ENCODE results near the gene KPRP.

Gene KPRP, protein sequence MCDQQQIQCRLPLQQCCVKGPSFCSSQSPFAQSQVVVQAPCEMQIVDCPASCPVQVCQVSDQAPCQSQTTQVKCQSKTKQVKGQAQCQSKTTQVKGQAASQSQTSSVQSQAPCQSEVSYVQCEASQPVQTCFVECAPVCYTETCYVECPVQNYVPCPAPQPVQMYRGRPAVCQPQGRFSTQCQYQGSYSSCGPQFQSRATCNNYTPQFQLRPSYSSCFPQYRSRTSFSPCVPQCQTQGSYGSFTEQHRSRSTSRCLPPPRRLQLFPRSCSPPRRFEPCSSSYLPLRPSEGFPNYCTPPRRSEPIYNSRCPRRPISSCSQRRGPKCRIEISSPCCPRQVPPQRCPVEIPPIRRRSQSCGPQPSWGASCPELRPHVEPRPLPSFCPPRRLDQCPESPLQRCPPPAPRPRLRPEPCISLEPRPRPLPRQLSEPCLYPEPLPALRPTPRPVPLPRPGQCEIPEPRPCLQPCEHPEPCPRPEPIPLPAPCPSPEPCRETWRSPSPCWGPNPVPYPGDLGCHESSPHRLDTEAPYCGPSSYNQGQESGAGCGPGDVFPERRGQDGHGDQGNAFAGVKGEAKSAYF

DNA sequence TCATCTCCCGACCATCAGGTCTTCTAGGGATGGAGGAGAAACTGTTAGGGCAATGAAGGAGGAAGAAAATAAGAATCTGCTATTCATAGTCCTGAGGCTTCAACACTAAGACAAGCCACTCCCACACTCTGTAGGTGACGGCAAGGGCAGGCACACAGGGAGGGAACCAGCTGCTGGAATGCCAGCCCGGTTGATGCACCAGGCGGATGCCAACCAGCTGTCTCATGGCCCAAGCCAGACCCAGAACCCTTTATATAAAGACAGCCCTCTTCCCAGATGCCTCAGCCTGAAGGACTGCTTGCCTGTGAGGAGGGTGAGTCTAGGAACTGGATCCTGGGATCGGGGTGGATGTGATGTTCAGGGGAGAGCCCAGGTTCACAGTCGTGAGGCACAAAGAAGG lies at the start of gene KPRP:
KPRP (plus strand) TSS at position 279 of the 400 bp plus-strand sequence. CDS start 1,564 bp downstream, outside the sequence.
- DNase-seq = no peak

DNA sequence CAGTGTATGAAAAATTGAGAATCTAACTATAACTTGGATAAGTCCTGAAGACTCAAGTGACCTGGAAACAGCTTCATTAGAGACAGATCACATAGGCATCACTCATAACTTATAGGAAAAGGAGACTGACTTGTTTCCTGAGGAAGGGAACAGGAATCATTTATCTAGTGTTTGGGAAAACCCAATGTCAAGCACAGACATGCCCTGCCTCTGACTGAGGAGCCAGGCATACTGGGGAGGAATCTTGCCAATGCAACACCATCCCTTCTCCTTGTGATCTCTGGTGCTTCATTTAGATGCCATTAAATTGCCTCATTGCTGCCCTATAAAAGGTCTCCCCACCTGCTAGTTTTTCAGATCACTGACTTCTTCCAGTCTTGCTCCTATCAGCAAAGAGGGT lies 39.6 kb upstream of the KPRP start:
- no peak for DNase-seq

DNA sequence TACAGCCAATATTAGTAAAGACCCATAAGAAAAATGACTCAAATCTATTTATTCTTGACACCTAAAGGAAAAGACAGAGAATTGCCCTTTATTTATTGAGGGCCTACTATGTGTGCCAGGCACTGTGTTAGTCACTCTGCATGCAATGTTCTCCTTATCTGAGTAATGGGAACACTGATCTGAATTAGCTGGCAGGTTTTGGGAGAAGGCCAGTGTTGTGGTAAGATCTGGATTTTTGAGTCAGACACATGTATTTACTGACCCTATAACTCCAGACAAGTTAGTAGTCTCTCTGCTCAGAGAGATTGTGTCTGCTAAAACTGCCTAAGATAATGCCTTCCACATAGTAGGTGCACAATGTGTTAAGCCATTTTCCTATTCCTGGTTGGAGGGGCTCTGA lies 32.6 kb upstream of the KPRP start:
- no peak for DNase-seq

DNA sequence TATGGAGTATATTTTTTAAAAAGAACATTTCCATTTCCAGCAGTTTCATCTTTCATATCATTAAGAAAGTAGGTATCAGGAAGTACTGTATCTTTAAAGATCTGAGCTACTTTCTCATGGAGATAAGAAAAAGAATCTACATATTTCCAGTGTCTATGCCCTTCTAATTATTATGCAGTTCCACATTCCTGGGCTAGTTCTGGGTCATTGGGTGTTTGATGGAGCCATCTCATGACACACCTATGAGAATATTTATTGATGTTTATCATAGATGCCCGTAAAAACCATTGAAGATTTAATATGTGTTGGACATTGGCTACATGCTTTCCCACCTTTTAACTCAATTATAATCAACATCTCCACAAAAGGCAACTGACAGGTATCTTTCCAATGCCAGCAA lies 28.8 kb upstream of the KPRP start:
- DNase-seq = no peak

DNA sequence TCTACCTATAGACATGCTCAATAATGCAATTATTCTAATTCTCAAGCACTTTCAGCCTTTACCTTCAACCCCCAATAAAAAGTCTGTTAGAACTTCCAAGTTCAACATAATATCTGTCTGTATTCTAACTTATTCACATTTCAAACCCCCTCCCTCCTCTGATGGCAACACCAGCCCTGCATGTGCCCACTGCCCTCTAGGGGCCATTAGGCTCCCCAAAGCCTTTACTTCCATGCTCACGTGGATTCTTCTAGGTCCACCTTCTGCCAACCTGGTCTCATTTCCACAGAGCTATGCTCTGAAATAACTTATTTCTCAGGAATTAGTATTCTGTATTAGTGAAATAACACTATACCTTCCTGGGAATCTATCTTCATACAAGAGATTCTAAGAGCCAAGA lies 22.2 kb upstream of the KPRP start:
- no peak for DNase-seq

DNA sequence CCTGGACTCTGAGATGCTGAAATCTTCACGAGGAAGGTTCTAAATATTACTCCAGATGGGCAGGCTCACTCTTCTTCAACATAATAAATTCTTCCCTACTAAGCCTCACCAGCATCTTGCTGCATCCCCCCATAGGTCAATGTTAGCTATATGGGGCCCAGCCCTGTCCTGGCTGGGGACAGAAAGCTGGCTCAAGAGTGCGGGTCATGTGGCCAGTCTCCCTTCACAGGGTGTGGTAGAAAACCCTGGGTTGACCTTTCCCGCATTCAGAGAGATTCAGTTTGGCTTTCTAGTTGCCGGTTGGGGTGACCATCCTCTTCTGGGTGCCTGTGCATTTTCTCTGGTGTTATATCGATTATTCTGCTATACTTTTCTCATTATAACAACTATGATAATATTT lies 19.8 kb upstream of the KPRP start:
- no peak for DNase-seq

DNA sequence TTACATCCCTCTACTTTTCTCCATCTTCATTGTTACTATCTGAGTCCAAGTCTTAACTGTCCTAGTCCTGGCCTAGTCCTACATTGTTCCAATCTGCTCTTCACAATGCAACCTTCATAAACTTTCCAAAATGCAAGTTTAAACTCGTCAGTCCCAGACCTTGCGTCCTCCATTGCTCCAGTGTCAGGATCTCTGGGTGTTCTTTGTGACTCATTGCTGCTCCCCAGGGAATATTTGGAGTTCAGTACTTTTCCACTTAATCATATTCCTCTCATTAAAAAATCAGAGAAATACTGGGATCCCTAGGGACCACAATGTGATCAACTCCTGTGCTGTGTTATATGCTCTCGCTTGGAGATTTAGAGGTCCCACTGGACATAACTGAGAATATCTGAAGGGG lies 18.0 kb upstream of the KPRP start:
- DNase-seq = no peak

DNA sequence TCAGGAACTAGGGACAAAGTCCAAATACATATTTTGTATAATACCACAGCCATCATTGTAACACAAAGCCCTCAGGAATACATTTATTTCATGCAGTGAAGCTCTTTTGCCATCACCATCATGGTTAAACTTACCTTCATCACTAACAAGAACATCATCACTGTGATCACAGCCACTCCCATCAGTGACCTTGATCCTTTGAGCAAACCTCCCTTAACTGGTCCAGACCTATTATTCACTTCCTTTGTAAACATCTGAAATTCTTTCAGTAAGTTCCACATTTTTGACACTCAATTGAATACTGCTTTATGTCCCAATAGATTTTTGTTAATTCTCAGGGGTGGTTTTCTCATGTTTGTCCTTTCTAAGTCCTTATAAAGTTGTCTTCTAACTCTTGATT lies 16.2 kb upstream of the KPRP start:
- no peak for DNase-seq

DNA sequence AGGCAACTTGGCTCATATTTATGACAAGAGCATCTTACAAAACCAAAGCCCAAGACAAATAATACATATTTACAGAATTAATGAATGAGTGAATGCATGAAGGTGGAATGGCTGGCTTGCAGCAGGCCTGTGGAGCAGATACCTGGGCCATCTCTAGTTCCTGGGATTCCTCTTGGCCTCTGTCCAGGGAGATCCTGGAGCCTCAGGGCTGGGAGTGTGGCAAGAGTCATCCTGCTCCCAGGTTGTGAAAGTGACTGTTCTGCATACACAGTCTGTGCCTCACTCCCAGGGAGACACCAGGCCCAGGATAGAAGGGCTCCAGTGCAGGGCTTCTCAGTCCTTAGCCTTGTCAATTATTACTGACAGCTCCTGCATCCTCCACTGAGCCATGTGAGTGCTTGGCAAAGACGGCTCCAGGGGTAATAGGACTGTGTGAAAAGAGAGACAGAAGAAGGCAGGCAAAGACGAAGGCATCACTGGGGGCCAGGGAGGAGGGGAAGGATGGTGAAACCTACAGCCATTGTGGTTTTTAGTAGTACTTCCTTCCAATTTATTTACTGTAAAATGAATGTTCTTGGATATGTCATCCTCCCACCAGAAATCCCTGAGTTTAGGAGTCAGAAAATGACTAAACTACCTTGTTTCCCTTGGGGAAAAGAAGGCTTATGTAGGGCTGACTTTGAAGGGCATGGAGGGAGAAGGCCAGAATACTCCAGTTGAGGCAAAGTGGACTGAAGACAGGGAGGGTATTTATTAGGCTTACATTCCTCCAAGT lies 14.3 kb upstream of the KPRP start:
- no peak for DNase-seq

DNA sequence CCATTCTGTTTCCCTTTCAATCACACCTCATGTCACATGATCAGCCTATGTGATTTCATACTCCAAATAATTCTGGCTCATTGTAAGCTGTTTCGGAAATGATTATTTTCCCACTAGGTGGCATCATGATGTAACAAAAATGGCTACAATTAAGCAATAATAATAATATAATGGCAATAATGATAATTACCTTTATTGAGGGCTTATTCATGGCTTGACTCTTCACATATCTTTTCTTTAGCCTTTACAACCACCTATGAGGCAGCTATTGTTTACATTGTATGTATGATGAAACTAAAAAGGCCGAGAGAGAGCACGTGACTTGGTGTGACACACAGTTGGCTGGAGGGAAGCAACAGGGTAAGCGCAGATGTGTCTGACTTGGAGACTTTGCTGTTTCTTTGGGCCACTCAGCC lies 12.5 kb upstream of the KPRP start:
- no peak for DNase-seq

DNA sequence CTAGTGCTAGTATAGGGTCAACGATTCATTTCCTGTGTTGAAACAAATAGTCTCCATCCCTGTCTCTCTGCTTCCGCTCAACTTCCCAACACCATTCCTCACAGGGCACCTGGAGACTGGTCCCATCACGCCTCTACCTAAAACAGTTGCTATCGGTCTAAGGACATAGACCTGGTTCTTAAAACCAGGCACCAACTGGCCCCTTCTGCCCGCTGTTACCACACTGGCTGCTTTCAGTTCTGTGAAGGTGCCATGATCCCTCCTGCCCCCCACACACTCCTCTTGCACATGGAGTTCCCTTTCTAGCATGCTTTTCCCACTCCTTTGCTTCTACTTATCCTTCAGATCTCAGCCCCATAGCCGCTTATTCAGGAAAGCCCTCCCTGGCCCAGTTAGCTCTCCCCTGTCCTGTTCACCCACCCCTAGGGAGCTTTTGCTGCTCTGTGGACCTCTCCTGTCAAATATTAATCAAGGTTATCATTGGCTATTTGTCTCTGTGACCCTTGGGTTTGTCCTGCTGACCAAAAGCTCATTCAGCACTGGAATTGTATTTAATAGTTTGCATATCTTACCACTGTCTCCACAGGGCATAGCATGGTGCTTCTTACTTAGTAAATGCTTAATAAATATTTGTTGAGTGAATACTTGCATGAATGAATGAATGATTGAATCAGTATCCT lies 11.9 kb upstream of the KPRP start:
- DNase-seq = no peak

DNA sequence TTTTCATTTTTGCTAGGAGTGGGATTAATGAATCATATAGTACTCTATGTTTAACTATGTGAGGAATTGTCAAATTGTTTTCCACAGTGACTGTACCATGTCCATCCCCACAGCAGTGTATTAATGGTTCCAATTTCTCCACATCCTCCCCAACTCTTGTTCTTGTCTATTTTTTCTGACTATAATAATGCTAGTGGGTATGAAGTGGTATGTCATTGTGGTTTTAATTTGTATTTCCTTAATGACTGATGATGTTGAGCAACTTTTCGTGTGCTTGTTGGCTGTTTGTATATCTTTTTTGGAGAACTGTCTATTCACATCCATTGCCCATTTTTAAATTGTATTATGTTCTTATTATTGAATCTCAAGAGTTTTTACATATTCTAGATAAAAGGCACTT lies 10.0 kb upstream of the KPRP start:
- DNase-seq = no peak

DNA sequence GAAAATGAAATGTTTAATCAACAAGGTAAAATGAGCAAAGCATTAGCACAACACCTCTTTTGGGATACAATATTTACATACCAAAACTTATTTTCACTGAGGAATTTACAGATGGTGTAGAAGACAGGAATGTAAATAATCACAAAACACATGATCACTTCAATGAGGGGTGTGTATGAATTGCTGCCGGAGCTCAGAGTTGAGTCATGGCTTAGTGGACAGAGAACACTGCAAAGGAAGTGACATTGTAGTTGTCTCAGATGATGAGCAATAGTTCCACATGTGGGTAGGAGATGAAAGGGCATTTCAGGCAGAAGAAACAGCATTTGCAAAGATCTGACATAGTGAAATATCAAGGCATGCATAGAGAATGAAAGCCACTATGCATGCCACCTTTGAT lies 5.6 kb upstream of the KPRP start:
- DNase-seq = peak; percentile 28

DNA sequence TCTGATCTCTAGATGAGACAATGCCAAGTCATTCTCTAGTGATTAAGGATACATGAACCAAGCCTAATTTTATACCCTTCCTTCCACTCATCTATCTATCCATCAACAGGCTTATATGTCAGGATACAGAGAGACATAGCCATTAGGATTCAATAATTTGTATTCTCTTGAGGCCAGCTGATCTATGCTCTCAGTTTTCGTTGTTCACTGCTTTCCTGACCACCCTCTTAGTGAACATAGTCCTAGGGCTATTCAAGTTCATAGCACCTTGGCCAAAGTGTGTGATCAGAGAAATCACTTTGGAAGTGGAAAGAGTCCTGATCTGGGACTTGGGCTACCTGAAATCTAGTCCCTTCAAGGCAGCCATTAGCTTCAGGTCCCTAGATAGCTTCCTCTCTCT lies 4.2 kb upstream of the KPRP start:
- no peak for DNase-seq

DNA sequence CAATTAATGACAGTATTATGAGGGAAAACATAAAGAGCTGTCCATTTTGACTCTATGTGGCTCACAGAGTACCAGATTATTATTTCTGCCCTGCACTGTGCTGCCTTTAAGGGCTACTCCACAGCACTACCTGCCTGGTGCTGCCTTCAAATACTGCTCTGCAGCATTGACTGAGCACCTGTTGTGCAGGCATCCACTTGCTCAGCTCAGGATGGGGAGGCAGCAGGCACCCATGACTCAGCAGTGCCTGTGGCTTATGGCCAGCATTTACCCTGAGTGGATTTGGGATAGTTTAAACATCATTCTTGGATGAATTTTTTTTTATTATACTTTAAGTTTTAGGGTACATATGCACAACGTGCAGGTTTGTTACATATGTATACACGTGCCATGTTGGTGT lies 953 bp upstream of the KPRP start:
- no peak for DNase-seq

DNA sequence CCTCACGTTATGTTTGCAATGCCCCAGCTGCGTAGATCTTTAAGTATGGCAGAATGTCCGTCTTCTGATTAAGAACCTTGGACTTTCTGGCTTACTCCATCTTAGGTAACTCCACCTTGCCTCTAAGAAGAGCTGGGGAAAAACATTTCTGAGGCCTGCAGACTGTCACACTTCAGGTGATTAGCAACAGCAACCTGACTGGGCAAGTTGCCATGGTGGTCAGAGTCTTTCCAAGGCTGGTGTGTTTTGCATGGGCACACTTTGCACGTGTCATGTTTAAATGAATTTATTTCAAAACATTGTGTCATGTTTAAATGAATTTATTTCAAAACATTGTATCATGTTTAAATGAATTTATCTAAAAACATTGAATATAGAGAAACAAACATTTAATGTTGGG lies 811 bp downstream of the KPRP start:
- no peak for DNase-seq

DNA sequence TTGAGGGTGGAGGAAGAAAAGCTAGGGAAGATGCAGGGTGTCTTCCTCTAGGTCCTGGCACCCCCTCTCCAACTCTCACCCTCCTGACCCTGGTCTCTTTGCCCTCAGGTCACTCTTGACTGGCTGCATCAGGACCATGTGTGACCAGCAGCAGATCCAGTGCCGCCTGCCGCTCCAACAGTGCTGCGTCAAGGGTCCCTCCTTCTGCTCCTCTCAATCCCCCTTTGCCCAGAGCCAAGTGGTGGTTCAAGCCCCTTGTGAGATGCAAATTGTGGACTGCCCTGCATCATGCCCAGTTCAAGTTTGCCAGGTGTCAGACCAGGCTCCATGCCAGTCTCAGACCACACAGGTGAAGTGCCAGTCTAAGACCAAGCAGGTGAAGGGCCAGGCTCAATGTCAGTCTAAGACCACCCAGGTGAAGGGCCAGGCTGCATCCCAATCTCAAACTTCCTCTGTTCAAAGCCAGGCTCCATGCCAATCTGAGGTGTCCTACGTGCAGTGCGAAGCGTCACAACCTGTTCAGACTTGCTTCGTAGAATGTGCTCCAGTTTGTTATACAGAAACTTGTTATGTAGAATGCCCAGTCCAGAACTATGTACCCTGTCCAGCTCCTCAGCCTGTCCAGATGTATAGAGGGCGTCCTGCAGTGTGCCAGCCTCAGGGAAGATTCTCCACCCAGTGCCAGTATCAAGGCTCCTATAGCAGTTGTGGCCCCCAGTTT lies 1.8 kb downstream of the KPRP start:
- DNase-seq = no peak

DNA sequence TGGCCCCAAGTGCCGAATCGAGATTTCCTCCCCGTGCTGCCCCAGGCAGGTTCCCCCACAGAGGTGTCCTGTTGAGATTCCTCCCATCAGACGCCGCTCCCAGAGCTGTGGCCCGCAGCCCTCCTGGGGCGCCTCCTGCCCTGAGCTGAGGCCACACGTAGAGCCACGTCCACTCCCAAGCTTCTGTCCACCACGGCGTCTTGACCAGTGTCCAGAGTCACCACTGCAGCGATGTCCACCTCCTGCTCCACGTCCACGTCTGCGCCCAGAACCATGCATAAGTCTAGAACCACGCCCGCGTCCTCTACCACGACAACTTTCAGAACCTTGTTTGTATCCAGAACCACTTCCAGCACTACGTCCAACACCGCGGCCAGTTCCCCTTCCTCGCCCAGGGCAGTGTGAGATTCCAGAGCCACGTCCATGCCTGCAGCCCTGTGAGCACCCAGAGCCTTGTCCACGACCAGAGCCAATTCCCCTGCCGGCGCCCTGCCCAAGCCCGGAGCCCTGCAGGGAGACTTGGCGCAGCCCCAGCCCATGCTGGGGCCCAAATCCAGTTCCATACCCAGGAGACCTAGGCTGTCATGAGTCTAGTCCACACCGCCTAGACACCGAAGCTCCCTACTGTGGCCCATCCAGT lies 2.8 kb downstream of the KPRP start:
- no peak for DNase-seq

DNA sequence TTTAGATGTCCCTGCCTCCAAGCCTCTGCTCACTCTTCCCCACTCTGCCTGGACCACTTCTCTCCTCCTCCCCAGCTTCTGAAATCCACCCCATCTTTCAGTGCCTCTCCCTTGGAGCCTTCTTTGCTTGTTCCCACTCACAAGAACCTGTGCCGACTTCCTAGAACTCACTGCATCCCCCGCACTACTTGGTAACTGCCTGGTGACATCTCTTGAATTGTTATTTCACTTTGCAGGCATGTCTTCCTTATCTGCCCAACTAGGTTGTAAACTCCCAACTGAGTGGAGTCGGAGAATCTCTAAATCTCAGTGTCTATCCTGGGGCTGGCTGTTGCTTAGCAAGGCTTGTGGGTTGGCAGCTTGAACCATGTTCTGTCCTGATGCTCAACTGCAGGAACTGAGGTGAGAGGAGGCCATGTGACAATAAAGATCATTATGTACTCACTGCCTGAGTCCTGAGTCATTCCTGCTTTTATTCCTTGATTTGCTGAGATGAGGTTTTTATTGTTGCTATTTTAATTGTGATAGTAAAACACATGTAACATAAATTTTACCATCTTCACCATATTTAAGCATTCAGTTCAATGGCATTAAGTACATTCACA lies 3.9 kb downstream of the KPRP start:
- no peak for DNase-seq

DNA sequence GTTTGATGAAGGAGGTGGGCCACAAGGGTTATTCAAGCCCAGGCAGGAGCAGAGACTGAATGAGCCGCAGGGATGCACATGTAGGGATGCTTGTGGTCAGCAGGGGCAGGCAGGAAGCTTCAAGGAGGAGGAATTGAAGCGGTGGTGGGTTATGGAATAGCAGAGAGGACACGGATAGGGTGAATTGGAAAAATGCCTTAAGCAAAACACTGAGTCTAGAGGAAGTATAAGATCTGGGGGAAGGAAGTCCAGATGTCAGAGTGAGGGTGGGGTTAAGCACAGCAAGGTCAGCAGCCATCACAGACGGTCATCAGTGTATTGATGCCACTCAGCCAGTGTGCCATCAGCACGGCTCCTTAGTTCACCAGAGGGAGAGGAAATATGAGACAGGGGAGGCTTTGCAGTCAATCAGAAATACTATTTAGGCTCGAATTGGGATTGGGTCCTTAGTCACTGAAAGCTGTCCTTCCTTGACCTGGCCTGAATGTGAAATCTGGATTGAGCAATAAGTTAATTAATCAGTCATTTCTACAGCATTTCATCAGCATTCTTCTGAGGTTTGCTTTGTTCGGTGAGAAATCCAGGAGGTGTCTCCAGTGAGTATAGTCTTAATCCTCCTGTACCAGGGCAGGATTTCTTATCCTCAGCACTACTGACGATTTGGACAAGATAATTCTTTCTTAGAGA lies 11.2 kb downstream of the KPRP start:
- no peak for DNase-seq

DNA sequence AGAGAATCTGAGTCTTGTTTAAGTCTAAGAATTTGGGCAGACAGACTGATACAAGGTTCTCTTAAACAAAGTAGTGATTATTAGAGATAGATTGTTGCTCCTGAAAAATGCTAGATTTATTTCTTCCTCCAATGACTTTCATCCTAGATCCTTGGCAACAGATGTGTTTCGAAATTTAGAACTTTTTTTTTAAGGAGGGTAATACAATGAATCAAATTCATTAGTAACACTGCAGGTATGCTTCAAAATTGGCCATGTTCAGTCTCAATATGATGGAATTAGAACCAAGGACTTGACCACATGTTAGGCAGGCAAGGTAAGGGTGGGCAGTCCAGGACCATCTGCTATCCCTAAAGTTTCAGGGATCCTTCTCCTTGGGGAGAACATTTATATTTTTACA lies 12.6 kb downstream of the KPRP start:
- DNase-seq = no peak

Data from suppressor macrophage treated with lipopolysaccharide for 4 hours (primary cell).